ENCODE results near the gene CEP43. TPM values are rescaled to one million over a fixed set of nuclear protein-coding genes. Genes with fewer than 3 reads are reported as not detected.

CEP43 gene
- total and polyA plus RNA-seq, 10 donors, result 9.0 to 21.8 (median 14.3) TPM

DNA sequence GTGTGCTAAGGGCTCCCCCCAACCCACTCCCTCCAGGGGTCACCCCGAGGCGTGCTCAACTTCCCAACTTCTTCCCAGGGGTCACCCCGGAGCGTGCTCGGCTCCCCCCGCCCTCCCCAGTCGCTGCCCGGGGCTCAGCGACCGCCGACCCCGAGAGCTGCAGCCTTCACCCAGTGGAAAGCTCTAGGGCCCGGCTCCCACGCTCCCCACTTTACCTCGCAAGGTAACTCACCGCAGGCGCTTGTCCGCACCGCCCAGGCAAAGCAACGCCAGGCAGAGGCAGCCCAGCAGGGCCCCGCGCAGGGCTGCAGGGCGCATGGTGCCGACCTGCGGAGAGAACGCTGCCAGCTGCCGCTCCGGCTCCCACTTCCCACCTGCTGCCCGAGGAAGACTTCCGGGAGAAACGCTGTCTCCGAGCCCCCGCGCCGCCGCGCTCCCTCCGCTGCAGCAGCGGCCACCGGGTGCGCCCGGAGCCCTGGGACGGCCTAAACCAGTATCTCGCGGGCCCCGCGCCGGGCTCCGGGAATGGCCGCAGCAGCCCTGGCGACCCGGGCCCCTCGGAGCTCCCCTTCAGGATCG lies 43.2 kb upstream of the CEP43 start:
- intact Hi-C loops (cut with DNase I; ENCODE audit: low total_unique reads), result no loop called here
- peak overlapping the region; percentile 95 to 100 (median 99) for H3K4me3 ChIP-seq
- peaks cover 24 to 93% (median 83%) of the 10 kb centered on the region in 6 donors for H3K4me1 ChIP-seq
- peak overlapping the region; percentile 94 to 100 (median 98) for H3K27ac ChIP-seq
- TF ChIP-seq POLR2A (IDR thresholded peaks at IDR 0.05) (no peak), POLR2AphosphoS5 (IDR thresholded peaks at IDR 0.05) (no peak)
- TF ChIP-seq, protein P1, sequence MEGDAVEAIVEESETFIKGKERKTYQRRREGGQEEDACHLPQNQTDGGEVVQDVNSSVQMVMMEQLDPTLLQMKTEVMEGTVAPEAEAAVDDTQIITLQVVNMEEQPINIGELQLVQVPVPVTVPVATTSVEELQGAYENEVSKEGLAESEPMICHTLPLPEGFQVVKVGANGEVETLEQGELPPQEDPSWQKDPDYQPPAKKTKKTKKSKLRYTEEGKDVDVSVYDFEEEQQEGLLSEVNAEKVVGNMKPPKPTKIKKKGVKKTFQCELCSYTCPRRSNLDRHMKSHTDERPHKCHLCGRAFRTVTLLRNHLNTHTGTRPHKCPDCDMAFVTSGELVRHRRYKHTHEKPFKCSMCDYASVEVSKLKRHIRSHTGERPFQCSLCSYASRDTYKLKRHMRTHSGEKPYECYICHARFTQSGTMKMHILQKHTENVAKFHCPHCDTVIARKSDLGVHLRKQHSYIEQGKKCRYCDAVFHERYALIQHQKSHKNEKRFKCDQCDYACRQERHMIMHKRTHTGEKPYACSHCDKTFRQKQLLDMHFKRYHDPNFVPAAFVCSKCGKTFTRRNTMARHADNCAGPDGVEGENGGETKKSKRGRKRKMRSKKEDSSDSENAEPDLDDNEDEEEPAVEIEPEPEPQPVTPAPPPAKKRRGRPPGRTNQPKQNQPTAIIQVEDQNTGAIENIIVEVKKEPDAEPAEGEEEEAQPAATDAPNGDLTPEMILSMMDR (IDR thresholded peaks at IDR 0.05 in 8 of 11, conservative IDR thresholded peaks at IDR 0.05 in 3 of 11), result no peak
- no peaks in the 10 kb centered on the region for H3K9me3 ChIP-seq
- 1 to 2% (median 1%) methylated on average over 22 to 54 of the region's 54 CpGs for WGBS, 5 donors
- H3K27me3 ChIP-seq (replicated peaks in 1 of 7), result no peaks in the 10 kb centered on the region
- DNase-seq, result no peak
- H3K36me3 ChIP-seq, result peaks cover 0 to 37% (median 0%) of the 10 kb centered on the region in 6 donors

DNA sequence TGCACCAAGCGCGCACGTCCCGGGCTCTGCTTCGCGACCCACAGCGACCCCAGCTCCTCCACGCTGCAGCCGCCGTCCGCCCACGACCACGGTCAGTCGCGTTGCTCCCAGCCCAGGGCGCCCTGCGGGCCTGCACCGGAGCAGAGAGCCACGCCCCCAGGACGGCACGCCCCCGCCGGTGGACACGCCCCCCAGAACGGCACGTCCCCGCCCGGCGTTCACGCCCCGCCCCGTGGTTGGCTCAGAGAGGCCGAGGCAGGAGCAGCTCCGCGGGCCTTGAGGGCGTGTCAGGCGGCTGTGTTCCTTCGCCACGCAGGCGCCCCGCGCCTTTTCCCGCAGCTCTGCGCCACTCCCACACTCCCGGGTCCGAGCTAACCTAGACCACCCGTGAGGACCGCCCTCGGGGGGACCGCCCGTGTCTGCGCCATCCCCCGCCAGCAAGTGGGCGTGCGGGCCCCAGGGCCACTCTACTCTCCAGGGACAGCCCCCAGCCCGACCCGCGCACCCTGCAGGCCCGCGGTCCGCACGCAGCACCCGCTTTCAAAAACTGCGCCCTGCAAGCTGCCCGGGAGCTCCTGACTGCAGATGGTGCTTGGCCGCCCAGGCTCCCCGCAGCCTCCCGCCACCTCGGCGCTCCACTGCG lies 42.6 kb upstream of the CEP43 start, which contains the start of gene RNASET2:
Gene RNASET2 (minus strand): TSS at position 107 of the 643 bp plus-strand sequence. CDS start 368 bp downstream, outside the sequence.
- intact Hi-C loops (cut with DNase I; ENCODE audit: low total_unique reads), result no loop called here
- peaks cover 24 to 87% (median 77%) of the 10 kb centered on the region in 6 donors for H3K4me1 ChIP-seq

DNA sequence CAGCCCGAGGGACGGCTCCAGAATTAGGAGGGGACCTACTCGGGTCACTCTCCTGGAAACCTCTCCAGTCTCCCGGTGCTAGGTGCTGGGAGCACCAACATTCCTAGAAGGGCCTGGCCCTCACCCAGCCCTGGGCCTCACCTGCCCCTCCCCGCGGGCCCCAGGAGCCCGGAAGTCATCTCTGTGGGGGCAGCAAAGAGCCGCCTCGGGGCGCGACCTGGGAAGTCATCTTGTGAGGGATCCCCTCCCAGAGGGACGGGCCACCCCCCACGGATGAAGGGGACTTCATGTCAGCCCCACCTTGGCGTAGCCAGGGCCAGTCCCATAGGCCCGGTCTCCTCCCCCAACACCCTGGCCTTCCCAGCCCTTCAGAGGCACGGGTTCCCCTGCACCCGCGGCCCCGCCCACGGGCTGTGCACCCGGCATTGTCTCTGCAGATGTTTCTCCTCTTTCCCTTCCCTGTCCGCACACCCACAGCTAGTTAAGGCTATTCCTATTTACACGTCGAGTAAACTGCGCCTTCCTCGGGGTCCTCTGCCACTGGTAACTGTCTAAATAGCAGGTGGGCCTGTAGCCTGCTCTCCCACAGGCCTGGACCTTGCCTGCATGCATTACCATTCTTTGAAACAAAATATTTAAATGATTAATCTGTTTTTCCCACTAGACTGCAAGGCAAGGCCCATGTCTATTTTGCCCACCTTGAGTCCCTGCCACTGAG lies 42.0 kb upstream of the CEP43 start:
- intact Hi-C loops (cut with DNase I; ENCODE audit: low total_unique reads), result no loop called here
- Histone ChIP-seq H3K9me3 (no peaks in the 10 kb centered on the region), H3K4me1 (peaks cover 22 to 80% (median 70%) of the 10 kb centered on the region in 6 donors), H3K4me3 (peak overlapping the region; percentile 95 to 100 (median 99)), H3K27me3 (replicated peaks in 1 of 7) (no peaks in the 10 kb centered on the region), H3K36me3 (peaks cover 0 to 24% (median 0%) of the 10 kb centered on the region in 6 donors), H3K27ac (peak overlapping the region; percentile 94 to 100 (median 98))
- TF ChIP-seq, protein P1 (IDR thresholded peaks at IDR 0.05 in 8 of 11, conservative IDR thresholded peaks at IDR 0.05 in 3 of 11), result peak in 1 of 11 experiments; percentile 3
- TF ChIP-seq POLR2A (IDR thresholded peaks at IDR 0.05) (no peak), POLR2AphosphoS5 (IDR thresholded peaks at IDR 0.05) (peak in 1 of 3 donors; percentile 54)
- peak; percentile 93 for DNase-seq
- 6 to 17% (median 11%) methylated on average over 12 to 26 of the region's 26 CpGs for WGBS, 5 donors

More for the DNA sequence above, 42.6 kb upstream of the CEP43 start, which contains the start of gene RNASET2:
- 0 to 1% (median 0%) methylated on average over 12 to 71 of the region's 71 CpGs for WGBS, 5 donors
- DNase-seq, result peak; percentile 100
- Histone ChIP-seq H3K27me3 (replicated peaks in 1 of 7) (no peaks in the 10 kb centered on the region), H3K9me3 (no peaks in the 10 kb centered on the region), H3K27ac (peak within 1 kb of the TSS; percentile 94 to 100 (median 98)), H3K36me3 (peaks cover 0 to 31% (median 0%) of the 10 kb centered on the region in 6 donors), H3K4me3 (peak within 1 kb of the TSS; percentile 95 to 100 (median 99))
- TF ChIP-seq, protein P1 (IDR thresholded peaks at IDR 0.05 in 8 of 11, conservative IDR thresholded peaks at IDR 0.05 in 3 of 11), result peak in 2 of 11 experiments; percentile 25 to 27
- peak; percentile 42 to 68 (median 61) for TF ChIP-seq POLR2A (IDR thresholded peaks at IDR 0.05)
- peak; percentile 97 to 98 (median 97) for TF ChIP-seq POLR2AphosphoS5 (IDR thresholded peaks at IDR 0.05)

Measured in spleen (tissue), 11 donors.